ENCODE measurements around the gene ELOVL1. TPM values are rescaled to one million over a fixed set of nuclear protein-coding genes. Genes with fewer than 3 reads are reported as not detected.

Gene ELOVL1
- total RNA-seq, 1 experiment from 2014 or later, result 53.7 TPM

- Histone ChIP-seq H3K36me3 (ENCODE audit: insufficient read depth, low read length, poor library complexity, severe bottlenecking) (peaks cover 6% of the 10 kb centered on the region), H3K4me3 (ENCODE audit: low read depth, low read length, poor library complexity, severe bottlenecking) (no peak overlapping the region), H3K27ac (ENCODE audit: low read depth, low read length, poor library complexity, severe bottlenecking) (no peak overlapping the region), H3K4me1 (ENCODE audit: insufficient read depth, low read length, poor library complexity, severe bottlenecking) (peaks cover 4% of the 10 kb centered on the region), H3K27me3 (replicated peaks; ENCODE audit: insufficient read depth, low read depth, low read length, poor library complexity) (no peaks in the 10 kb centered on the region), H3K9me3 (ENCODE audit: low read depth, low read length, poor library complexity, severe bottlenecking) (no peaks in the 10 kb centered on the region)
- BruUV-seq (replicated peaks), result no TSS peak
- DNase-seq (ENCODE audit: low spot score), result no peak
- ChIA-PET POLR2A (ENCODE audit: low non-redundant PET) (interaction anchor here (0.6 to 0.7 kb wide), 2 partner anchors 149 to 458 kb away, joined by 3 to 15 read pairs; no protein-coding TSS in a partner anchor), CTCF (no interaction called here)
- intact Hi-C loops (cut with micrococcal nuclease; ENCODE audit: unreplicated experiment), result loop anchor here (10.0 kb wide), 1 partner anchor 110 kb away; no protein-coding TSS in a partner anchor
- no peak for TF ChIP-seq EZH2 (IDR thresholded peaks at IDR 0.05; ENCODE audit: borderline replicate concordance, low read depth, low read length, poor library complexity, severe bottlenecking)
- TF ChIP-seq, protein P1, sequence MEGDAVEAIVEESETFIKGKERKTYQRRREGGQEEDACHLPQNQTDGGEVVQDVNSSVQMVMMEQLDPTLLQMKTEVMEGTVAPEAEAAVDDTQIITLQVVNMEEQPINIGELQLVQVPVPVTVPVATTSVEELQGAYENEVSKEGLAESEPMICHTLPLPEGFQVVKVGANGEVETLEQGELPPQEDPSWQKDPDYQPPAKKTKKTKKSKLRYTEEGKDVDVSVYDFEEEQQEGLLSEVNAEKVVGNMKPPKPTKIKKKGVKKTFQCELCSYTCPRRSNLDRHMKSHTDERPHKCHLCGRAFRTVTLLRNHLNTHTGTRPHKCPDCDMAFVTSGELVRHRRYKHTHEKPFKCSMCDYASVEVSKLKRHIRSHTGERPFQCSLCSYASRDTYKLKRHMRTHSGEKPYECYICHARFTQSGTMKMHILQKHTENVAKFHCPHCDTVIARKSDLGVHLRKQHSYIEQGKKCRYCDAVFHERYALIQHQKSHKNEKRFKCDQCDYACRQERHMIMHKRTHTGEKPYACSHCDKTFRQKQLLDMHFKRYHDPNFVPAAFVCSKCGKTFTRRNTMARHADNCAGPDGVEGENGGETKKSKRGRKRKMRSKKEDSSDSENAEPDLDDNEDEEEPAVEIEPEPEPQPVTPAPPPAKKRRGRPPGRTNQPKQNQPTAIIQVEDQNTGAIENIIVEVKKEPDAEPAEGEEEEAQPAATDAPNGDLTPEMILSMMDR (conservative IDR thresholded peaks at IDR 0.05; ENCODE audit: low read depth, low read length), result no peak
These were observed 12.9 kb downstream of the ELOVL1 start for GRCh38 chr1:43354936-43355335.

GRCh38 chr1:43354471-43354870 is 13.3 kb downstream of the ELOVL1 start:
- BruUV-seq (replicated peaks), result no TSS peak
- peaks cover 7% of the 10 kb centered on the region for H3K4me1 ChIP-seq (ENCODE audit: insufficient read depth, low read length, poor library complexity, severe bottlenecking)
- no peaks in the 10 kb centered on the region for H3K9me3 ChIP-seq (ENCODE audit: low read depth, low read length, poor library complexity, severe bottlenecking)
- H3K27ac ChIP-seq (ENCODE audit: low read depth, low read length, poor library complexity, severe bottlenecking), result no peak overlapping the region
- no peak overlapping the region for H3K4me3 ChIP-seq (ENCODE audit: low read depth, low read length, poor library complexity, severe bottlenecking)
- TF ChIP-seq, protein P1 (conservative IDR thresholded peaks at IDR 0.05; ENCODE audit: low read depth, low read length), result no peak
- no peak for TF ChIP-seq EZH2 (IDR thresholded peaks at IDR 0.05; ENCODE audit: borderline replicate concordance, low read depth, low read length, poor library complexity, severe bottlenecking)
- intact Hi-C loops (cut with micrococcal nuclease; ENCODE audit: unreplicated experiment), result loop anchor here (10.0 kb wide), 1 partner anchor 110 kb away; no protein-coding TSS in a partner anchor
- no peaks in the 10 kb centered on the region for H3K27me3 ChIP-seq (replicated peaks; ENCODE audit: insufficient read depth, low read depth, low read length, poor library complexity)
- CTCF ChIA-PET, result no interaction called here
- peaks cover 1% of the 10 kb centered on the region for H3K36me3 ChIP-seq (ENCODE audit: insufficient read depth, low read length, poor library complexity, severe bottlenecking)
- POLR2A ChIA-PET (ENCODE audit: low non-redundant PET), result no interaction called here
- no peak for DNase-seq (ENCODE audit: low spot score)

- no peak for DNase-seq (ENCODE audit: low spot score)
- no peak for TF ChIP-seq EZH2 (IDR thresholded peaks at IDR 0.05; ENCODE audit: borderline replicate concordance, low read depth, low read length, poor library complexity, severe bottlenecking)
- TF ChIP-seq, protein P1 (conservative IDR thresholded peaks at IDR 0.05; ENCODE audit: low read depth, low read length), result no peak
- intact Hi-C loops (cut with micrococcal nuclease; ENCODE audit: unreplicated experiment), result loop anchor here (10.0 kb wide), 1 partner anchor 108 kb away; no protein-coding TSS in a partner anchor
- H3K27ac ChIP-seq (ENCODE audit: low read depth, low read length, poor library complexity, severe bottlenecking), result no peak overlapping the region
- H3K36me3 ChIP-seq (ENCODE audit: insufficient read depth, low read length, poor library complexity, severe bottlenecking), result no peaks in the 10 kb centered on the region
- ChIA-PET POLR2A (ENCODE audit: low non-redundant PET) (interaction anchor here (0.7 kb wide), 1 partner anchor 143 kb away, joined by 3 read pairs; no protein-coding TSS in a partner anchor), CTCF (no interaction called here)
- no peaks in the 10 kb centered on the region for H3K27me3 ChIP-seq (replicated peaks; ENCODE audit: insufficient read depth, low read depth, low read length, poor library complexity)
- H3K4me1 ChIP-seq (ENCODE audit: insufficient read depth, low read length, poor library complexity, severe bottlenecking), result peaks cover 8% of the 10 kb centered on the region
- BruUV-seq (replicated peaks), result no TSS peak
- no peaks in the 10 kb centered on the region for H3K9me3 ChIP-seq (ENCODE audit: low read depth, low read length, poor library complexity, severe bottlenecking)
- H3K4me3 ChIP-seq (ENCODE audit: low read depth, low read length, poor library complexity, severe bottlenecking), result no peak overlapping the region
These were observed 14.9 kb downstream of the ELOVL1 start for GRCh38 chr1:43352881-43353280.

Data from A673 (cell line).